Stimulated activated CD8-positive, alpha-beta memory T cell treated with anti-CD3 and anti-CD28 coated beads, Interleukin-7, amount 100 ng/mL, for 48 hours (primary cell): ENCODE results near the gene CXCL10.
"Not testable (repeated sequence)": the region's sequence is repeated elsewhere in the genome, so short reads cannot be mapped to it uniquely, and the experiment has no call there.

Experiments
- DNase-seq, 2 donors: peaks; one replicate each; pipeline ENCODE4 v3.0.0-alpha.2; 2020; ENCODE audit warnings: low read depth in 1 of 2; ENCODE audit errors: extremely low read depth in 1 of 2

The CXCL10 gene

DNA sequence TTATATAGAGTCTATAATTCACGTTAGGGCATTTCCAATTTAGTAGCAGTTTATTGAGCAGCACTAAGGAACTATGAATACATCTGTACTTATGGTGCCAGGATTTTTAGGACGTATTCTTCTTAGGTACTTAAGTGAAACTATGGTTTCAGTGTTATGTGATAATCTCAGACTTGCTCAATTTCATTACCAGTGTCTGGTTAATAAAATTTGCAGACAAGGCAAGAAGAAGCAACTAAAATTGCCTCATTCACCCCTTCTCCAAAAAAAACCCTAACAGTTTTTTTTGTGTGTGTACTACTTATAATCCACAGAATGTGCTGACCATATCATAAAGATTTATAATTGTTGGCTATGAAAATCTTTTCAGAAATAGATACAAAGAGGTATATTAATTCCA lies 6.0 kb upstream of the CXCL10 start:
- DNase-seq: no peak

DNA sequence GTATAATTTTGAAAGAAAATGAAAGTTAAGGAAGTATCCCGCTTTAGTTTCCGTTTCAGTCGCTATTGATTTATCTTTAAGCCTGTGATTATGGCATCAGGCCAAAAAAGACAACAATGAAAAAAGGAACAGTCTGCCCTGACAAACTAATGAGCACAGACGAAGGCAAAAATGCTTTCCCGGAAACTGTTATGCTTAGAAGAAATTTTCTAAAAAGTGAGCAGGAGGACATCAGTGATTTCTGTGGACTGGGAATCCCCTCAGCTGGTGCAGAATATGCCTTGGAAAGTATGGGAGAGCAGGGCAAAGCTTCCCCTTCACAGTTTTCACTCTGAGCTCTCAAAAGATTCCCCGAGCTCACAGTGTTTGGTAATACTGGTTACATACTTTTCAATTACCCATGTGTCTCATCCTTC lies 5.1 kb upstream of the CXCL10 start:
- no peak for DNase-seq

- no peak for DNase-seq
Observed at GRCh38 chr4:76024065-76024464, 768 bp upstream of the CXCL10 start.

DNA sequence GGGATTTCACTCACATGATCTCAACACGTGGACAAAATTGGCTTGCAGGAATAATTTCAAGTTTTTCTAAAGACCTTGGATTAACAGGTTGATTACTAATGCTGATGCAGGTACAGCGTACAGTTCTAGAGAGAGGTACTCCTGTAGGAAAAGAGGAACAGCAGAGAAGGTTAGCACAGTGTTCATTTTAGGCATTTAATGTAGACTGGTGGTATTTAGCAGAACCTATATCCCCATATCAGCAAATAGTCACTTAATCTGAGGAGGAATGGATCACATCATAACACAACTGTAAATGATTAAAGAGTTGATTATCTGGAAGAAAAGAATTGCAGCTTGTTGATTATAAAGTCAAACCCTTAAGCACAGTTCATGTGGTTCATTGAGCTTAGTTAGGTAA lies 620 bp downstream of the CXCL10 start:
- no peak for DNase-seq

DNA sequence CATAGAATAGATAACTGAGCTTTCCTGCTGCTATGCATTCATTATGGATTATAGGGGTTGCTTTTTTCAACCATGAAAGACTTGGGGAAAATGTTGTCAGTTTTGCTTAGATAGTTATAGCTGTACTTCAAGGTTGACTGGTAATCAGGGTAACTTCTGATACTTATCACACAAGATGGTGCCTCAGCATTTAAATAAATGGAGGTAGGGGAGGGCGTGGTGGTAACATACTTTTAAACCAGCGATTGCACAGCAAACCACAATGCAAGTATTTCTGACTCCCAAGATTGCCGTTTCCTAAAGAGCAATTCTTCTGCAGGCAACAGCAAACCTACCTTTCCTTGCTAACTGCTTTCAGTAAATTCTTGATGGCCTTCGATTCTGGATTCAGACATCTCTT lies 1.3 kb downstream of the CXCL10 start:
- no peak for DNase-seq

DNA sequence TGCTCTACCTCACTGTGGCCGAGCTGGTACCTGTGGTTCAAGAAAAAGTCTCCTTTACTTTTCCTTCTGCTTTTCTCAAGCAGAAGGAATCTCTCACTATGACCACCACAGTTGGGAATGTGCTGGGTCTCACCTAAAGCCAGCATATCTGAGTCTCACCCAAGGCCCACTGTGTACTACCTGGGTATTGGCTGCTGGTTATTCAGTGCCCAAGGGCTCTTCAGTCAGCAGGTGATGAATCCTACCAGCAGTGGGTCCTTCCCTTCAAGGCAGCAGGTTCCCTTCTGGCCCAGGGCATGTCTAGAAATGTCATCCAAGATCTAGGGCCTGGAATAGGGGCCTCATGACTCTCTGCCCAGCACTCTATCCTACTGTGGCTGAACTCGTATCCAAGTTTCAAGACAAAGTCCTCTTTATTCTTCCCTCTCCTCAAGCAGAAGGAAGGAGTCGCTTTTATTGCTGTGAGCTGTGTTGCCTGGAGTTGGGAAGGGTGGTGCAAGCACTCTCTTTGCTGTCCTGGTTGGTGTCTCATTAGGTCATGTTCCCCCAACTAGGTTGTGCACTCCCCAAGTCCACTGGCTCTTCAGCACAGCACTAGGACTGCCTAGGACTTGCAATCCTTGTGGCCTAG lies 6.1 kb downstream of the CXCL10 start:
- DNase-seq: no peak

DNA sequence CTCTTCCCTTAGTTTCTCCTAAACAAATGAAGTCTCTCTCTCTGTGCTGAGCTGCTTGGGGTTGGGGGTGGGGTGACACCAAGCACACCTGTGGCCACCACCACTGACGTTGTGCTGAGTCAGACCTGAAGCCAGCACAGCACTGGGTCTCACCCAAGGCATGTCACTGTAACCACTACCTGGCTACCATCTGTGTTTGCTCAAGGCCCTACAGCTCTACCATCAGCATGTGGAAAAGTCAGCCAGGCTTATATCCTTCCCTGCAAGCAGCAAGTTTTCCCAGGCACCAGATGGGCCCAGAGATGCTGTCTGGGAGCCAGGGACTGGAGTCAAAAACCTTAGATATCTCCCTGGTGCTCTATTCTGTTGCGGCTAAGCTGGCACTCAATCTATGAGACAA lies 6.9 kb downstream of the CXCL10 start:
- peak in 1 of 2 donors; percentile 37 for DNase-seq

GRCh38 chr4:76013540-76013939 lies 9.8 kb downstream of the CXCL10 start:
- no peak for DNase-seq

DNA sequence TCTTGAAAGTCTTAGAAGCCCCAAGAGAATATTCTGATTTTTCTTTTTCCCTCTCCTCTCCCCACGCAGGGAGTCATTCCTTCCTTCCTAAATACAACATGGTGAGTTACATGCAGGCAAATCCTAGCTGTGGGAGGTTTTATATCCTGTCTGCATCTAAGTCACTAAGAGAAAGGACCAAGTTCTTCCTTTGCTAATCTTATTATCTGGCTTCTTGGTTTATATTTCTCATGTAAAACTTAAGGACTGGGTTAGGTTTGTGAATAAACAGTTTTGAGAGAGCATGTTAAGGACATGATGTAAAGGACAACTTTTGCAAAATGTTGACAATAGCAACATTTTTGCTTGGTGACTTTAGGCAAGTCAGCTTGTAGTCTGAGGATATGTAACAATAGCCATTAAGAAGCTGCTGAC lies 10.9 kb downstream of the CXCL10 start:
- DNase-seq: no peak

DNA sequence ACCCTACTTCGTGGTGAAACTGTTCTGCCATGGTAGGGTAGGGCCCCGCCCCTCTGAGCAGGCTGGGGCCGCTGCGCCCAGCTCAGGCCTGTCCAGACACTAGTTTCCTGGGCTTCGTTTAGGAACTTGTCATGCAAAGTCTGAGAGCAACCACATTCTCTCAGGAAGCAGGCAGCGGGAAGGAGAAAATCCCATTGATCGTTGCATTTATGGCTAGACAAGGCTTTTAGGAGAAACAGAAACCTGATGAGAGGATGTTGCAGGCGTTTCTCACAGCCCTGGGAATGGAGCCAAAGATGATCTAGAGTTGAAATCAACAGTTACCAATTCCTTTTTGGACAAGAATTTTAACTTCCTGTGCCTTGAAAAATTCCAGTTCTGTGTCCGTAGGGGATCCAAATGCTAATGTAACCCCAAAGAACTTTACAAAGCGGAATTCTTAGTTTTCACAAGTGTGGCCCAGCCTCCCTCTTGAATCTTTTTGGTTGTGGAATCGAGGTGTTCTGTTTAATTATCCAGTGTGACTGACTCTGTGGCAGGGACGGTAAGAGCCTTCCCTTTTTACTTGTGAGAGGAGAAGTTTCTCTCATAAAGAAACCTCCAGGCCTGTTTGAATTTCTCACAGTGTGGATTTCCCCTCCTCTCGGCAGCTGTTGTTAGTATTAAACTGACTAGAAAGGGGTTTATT lies 11.5 kb downstream of the CXCL10 start:
- no peak for DNase-seq

DNA sequence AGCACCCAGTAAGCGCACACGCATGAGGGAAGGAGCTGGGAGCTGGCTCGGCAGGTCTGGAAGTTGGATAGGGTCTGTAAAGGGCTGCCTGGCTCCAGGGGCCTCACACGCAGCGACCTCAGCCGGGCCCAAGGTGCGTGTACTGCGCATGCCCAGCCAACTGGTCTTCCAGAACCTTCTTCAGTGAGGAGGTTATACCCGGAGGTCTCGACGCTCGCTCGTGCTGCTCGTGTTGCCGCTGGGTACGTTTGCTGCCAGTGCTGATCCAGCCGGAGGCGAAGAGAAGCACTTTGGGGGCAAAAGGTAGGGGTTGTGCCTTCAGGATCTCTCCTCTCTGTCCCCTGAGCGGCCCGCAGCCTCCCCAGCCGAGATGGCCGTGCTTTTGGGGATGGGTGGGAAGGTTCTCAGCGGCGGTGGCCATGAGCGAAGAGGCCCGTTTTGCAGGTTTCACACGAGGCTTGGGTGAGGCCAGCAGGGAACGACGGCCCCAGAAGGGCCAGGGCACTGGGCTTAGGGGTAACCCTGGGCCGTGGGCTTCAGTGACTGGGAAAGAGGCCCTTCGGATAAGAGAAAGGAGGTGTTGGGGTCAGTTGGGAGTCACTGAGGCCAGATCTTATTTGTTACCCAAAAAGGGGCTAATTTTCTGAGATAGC lies 12.2 kb downstream of the CXCL10 start:
- DNase-seq: no peak

GRCh38 chr4:76010576-76010975 lies 12.7 kb downstream of the CXCL10 start:
- DNase-seq: no peak

DNA sequence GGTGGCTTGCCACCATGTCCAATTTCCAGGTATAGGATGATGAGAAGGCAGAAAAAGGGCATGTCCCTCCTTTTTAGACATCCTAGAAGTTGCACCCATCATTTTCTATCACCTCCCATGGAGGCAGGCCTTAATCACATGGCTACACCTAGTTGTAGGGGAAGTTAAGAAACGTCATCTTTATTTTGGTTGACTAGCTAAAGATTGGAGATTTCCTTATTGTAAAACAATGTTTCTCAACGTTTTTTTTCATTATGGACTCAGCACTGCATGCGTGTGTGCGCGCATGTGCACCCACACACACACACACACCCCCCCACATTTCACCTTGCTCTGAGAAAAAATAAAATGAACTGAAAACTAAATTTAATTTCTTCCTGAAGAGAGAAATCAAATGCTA lies 14.0 kb downstream of the CXCL10 start:
- DNase-seq: no peak

GRCh38 chr4:76007089-76007862 lies 16.0 kb downstream of the CXCL10 start, which contains the start of gene CXCL9:
TSS of gene CXCL9 (minus strand) at chr4:76007509. CDS start at chr4:76007449, 60 bp downstream.
- DNase-seq: no peak

DNA sequence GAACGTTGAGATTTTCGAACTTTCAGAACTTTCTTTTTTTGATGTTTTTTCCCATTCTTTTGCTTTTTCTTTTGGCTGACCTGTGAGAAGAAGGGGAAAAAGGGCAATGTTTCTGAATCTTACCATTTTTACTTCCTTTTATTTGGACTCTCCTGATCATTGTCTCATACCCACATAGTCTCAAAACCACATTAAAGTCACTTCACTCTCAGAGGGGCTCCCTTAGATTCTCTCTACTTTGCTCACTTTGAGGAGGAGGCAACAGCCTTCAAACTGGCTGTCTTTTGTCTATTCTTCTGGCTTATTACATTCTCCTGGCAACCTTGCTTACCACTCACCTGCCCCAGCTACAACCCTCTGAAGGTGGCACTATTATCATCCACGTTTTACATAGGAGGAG lies 19.7 kb downstream of the CXCL10 start:
- DNase-seq: no peak

DNA sequence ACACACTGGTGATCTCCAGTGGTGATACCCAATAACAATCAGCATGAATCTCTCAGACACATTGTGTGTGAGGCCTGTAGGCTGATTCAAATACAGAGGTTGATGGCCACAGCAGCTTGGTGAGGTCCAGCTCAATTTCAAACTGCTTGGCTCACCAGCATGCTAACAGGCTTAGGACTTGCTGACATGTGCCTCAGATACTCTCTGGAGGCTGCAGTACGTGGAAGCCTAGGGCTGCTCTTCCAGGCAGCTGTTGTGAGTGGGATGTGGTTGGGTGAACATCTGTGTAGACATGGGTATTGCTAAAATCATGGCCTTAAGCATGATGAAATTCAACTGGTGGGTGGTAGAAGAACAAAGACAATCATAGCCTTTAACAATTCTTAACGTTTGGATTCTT lies 20.3 kb downstream of the CXCL10 start:
- no peak for DNase-seq

DNA sequence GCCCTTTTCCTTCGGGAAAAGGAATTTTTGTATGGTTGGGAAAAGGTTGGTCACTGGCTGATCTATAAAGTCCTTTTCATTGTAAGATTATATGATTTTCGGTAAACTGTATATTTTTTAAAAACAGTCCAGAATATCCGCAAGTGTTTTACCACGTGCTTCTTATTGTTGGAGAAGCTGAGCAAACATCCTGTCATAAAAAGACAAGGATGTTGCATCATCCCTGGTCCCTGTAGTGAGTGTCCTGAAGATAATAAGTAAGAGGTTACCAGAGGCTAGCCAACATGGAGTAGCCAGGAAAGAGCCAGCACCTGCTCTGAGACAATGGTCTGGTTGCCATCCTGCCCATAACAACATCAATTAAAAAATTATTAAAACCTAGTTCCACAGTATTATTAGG lies 21.1 kb downstream of the CXCL10 start:
- DNase-seq: no peak

DNA sequence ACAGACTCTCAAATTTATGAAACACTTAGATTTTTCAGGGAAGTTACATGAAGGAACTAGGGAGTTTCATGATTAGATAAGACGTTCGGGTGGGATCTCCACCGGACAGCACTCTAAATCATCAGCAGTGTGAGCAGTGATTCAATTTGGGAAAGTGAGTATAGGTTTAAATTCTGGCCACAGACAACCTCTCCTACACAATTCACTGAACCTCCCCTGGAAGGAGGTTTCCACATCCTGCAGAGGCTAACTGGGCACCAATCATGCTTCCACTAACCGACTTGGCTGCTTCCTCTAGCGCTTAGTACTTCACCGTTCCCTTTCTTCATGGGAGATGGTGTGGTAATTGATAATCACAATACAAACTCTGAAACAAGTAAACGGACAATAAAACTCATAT lies 21.6 kb downstream of the CXCL10 start:
- DNase-seq: no peak

DNA sequence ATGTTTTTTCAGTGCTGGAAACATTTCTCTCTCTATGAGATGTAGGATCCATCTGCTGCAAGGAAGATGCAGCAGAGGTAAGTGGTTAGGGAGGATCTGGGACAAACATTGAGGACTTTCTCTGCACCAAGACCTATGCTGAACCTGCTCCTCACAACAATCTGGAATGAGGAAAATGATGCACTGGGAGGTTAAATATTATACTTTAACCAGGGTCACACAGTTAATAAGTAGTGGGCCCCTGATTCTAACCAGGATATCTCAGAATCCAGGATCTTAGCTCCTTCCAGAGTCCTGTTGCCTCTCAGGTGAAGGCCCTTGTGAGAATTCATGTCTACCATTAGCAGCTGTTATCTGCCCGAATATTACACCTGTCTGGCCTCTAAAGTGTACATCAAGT lies 23.0 kb downstream of the CXCL10 start:
- no peak for DNase-seq

- DNase-seq: not testable (repeated sequence)
Observed at GRCh38 chr4:75998525-75999147, 24.7 kb downstream of the CXCL10 start.

- no peak for DNase-seq
Observed at GRCh38 chr4:75997946-75998345, 25.4 kb downstream of the CXCL10 start.
